ENCODE results near the gene P3H4. TPM values are rescaled to one million over a fixed set of nuclear protein-coding genes. Genes with fewer than 3 reads are reported as not detected.
"Not testable (repeated sequence)": the region's sequence is repeated elsewhere in the genome, so short reads cannot be mapped to it uniquely, and the experiment has no call there.

P3H4 gene
- total RNA-seq, 6 experiments from 2014 or later: 1.8 to 3.8 (median 2.8) TPM

DNA sequence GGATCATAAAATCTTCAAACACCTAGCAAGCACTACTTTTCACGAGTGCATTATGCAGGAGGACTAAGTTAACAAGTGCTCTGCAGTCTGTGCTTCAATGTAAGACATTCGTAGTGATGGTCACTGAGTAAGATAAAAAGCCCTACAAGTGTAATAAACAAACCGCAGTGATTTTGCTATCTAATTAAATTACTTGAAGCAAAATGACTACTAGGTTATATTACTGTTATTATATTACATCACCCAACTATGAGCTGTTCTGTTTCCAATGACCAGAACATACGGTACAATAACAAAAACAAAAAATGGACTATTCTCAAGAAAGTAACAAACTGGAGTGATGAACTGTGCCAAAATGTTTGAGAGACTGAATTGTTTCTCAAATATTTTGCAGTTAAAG is 37.0 kb upstream of the P3H4 start:
- 74% methylated on average over 3 of the region's 4 CpGs for WGBS (ENCODE audit: insufficient coverage, low coverage, low lambda C conversion rate, missing lambda C conversion rate)
- Histone ChIP-seq H3K36me3 (peaks cover 0 to 8% (median 1%) of the 10 kb centered on the region in 4 donors), H3K27ac (no peak overlapping the region), H3K4me1 (no peaks in the 10 kb centered on the region), H3K27me3 (no peaks in the 10 kb centered on the region), H3K4me3 (no peak overlapping the region), H3K9me3 (no peaks in the 10 kb centered on the region)
- intact Hi-C loops (cut with DNase I): no loop called here
- TF ChIP-seq POLR2A (IDR thresholded peaks at IDR 0.05): no peak
- TF ChIP-seq, protein P1, sequence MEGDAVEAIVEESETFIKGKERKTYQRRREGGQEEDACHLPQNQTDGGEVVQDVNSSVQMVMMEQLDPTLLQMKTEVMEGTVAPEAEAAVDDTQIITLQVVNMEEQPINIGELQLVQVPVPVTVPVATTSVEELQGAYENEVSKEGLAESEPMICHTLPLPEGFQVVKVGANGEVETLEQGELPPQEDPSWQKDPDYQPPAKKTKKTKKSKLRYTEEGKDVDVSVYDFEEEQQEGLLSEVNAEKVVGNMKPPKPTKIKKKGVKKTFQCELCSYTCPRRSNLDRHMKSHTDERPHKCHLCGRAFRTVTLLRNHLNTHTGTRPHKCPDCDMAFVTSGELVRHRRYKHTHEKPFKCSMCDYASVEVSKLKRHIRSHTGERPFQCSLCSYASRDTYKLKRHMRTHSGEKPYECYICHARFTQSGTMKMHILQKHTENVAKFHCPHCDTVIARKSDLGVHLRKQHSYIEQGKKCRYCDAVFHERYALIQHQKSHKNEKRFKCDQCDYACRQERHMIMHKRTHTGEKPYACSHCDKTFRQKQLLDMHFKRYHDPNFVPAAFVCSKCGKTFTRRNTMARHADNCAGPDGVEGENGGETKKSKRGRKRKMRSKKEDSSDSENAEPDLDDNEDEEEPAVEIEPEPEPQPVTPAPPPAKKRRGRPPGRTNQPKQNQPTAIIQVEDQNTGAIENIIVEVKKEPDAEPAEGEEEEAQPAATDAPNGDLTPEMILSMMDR (IDR thresholded peaks at IDR 0.05): no peak
- ATAC-seq: no peak
- DNase-seq: no peak

DNA sequence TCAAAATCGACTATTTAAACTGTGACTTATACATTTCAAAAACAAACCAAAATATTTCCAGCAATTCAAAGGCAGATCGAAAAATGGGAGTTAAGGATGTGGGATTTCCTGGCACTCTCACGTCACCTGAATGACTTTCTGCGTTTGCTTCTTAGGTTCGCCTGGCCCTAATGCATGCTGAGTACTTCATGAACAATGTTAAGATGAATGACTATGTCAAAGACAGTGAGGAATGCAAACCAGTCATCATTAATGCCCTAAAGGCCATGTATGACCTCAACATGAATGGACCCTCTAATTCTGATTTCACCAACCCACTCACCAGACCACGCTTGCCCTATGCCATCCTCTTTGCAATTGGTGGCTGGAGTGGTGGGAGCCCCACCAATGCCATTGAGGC is 33.2 kb upstream of the P3H4 start:
- DNase-seq: no peak
- H3K4me1 ChIP-seq: no peaks in the 10 kb centered on the region
- H3K27me3 ChIP-seq: no peaks in the 10 kb centered on the region
- H3K36me3 ChIP-seq: no peaks in the 10 kb centered on the region
- WGBS (ENCODE audit: insufficient coverage, low coverage, low lambda C conversion rate, missing lambda C conversion rate): 93% methylated on average over 6 of the region's 6 CpGs
- ATAC-seq: no peak
- H3K27ac ChIP-seq: no peak overlapping the region
- intact Hi-C loops (cut with DNase I): no loop called here
- no peaks in the 10 kb centered on the region for H3K9me3 ChIP-seq
- TF ChIP-seq POLR2A (IDR thresholded peaks at IDR 0.05): no peak
- TF ChIP-seq, protein P1 (IDR thresholded peaks at IDR 0.05): no peak
- no peak overlapping the region for H3K4me3 ChIP-seq

DNA sequence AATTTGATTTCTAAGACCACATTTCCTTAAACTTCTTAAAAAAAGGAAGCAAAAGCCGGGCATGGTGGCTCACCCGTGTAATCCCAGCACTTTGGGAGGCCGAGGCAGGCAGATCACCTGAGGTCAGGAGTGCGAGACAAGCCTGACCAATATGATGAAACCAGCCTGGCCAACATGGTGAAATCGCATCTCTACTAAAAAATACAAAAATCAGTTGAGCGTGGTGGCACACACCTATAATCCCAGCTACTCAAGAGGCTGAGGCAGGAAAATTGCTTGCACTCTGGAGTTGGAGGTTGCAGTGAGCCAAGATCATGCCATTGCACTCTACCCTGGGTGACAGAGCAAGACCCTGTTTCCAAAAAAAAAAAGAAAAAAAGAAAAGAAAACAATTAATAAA is 29.0 kb upstream of the P3H4 start:
- H3K9me3 ChIP-seq; intact Hi-C loops (cut with DNase I); H3K27me3 ChIP-seq; H3K4me3 ChIP-seq; H3K27ac ChIP-seq; DNase-seq; H3K36me3 ChIP-seq; ATAC-seq; H3K4me1 ChIP-seq: not testable (repeated sequence)
- WGBS (ENCODE audit: insufficient coverage, low coverage, low lambda C conversion rate, missing lambda C conversion rate): 53% methylated on average over 5 of the region's 6 CpGs

DNA sequence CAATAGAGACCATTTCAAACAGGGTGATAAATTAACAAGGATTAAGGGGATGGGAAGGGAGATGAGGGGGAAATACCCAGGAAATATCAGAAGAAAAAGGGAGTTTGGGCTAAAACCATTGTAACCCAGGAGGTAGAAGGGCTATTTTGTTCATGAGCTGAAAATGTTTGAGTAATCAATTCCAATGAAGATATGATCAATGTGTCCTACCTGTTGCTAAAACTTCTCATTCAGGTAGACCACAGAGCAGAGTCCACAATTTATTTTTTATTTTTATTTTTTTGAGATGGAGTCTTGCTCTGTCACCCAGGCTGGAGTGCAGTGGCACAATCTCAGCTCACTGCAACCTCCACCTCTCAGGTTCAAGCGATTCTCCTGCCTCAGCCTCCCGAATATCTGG is 27.7 kb upstream of the P3H4 start:
- H3K27me3 ChIP-seq; H3K36me3 ChIP-seq; intact Hi-C loops (cut with DNase I); H3K4me3 ChIP-seq; H3K4me1 ChIP-seq; H3K27ac ChIP-seq; H3K9me3 ChIP-seq; DNase-seq; ATAC-seq: not testable (repeated sequence)
- 95% methylated on average over 2 of the region's 2 CpGs for WGBS (ENCODE audit: insufficient coverage, low coverage, low lambda C conversion rate, missing lambda C conversion rate)

DNA sequence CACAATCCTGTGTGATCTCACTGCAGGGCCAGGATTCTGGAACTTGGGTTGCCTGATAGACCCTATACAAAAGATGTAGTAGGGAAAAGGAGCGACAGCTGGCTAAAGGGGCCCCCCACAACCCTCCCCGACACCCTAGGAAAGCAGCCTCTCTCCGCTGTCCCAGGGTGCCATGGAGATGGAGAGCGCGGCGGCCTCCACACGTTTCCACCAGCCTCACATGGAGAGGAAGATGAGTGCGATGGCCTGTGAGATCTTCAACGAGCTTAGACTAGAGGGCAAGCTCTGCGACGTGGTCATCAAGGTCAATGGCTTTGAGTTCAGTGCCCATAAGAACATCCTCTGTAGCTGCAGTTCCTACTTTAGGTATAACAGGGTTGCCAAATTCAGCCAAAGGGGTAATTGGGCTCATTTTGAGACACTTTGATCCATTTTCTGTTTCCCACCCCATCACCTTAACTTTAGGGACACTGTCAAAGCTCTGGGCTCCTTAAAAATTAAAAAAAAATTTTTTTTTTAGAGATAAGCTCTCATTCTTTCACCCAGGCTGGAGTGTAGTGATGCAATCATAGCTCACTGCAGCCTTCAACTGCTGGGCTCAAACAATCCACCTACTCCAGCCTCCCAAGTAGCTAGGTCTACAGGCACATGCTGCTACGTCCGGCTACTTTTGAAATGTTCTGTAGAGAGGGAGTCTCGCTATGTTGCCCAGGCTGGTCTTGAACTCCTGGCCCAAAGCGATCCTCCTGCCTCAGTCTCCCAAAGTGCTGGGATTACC is 26.2 kb upstream of the P3H4 start, which contains the start of gene KLHL10:
Gene KLHL10 (plus strand): TSS at position 65 of the 778 bp plus-strand sequence. CDS start 108 bp downstream, at position 173.
- Histone ChIP-seq H3K27me3 (no peaks in the 10 kb centered on the region), H3K4me1 (peaks cover 0 to 6% (median 0%) of the 10 kb centered on the region in 4 donors), H3K9me3 (no peaks in the 10 kb centered on the region), H3K27ac (no peak within 1 kb of the TSS), H3K4me3 (peak within 1 kb of the TSS in 1 of 3 donors; percentile 96), H3K36me3 (no peaks in the 10 kb centered on the region)
- DNase-seq (no peak), ATAC-seq (no peak)
- TF ChIP-seq POLR2A (IDR thresholded peaks at IDR 0.05): no peak
- TF ChIP-seq, protein P1 (IDR thresholded peaks at IDR 0.05): no peak
- intact Hi-C loops (cut with DNase I): no loop called here
- WGBS (ENCODE audit: insufficient coverage, low coverage, low lambda C conversion rate, missing lambda C conversion rate): 85% methylated on average over 13 of the region's 15 CpGs

Measured in right lobe of liver (tissue), 6 donors.